OCI-LY1 (cell line): ENCODE results near the gene NOTCH4.

ENCODE experiments used
- H2AFZ ChIP-seq: fragments of 200-600 bp; sonication (generic), shearing (Covaris generic); 2 replicates; pipeline ENCODE4 v1.6.0; 2014; ENCODE audit warnings: antibody characterized with exemption, mild to moderate bottlenecking, low read length
- H3F3A ChIP-seq: fragments of 200-600 bp; sonication (generic), shearing (Covaris generic); 2 replicates; pipeline ENCODE4 v1.6.0; 2014; ENCODE audit warnings: mild to moderate bottlenecking, antibody characterized with exemption, low read length, moderate library complexity; ENCODE audit not compliant: insufficient read depth
- H3K27ac ChIP-seq: fragments of 200-600 bp; sonication (generic); 2 replicates; pipeline ENCODE4 v1.5.1; 2014; ENCODE audit warnings: low read length, mixed run types, mild to moderate bottlenecking, low read depth; ENCODE audit not compliant: poor library complexity, severe bottlenecking
- H3K27me3 ChIP-seq: fragments of 200-600 bp; sonication (generic); 2 replicates; pipeline ENCODE4 v1.6.0; 2014; ENCODE audit warnings: antibody characterized with exemption, mild to moderate bottlenecking, low read length, moderate library complexity; ENCODE audit not compliant: insufficient read depth
- H3K36me3 ChIP-seq: fragments of 200-600 bp; sonication (generic); 2 replicates; pipeline ENCODE4 v1.6.1; 2014; ENCODE audit warnings: mild to moderate bottlenecking, antibody characterized with exemption, low read length, moderate library complexity, mixed read lengths; ENCODE audit not compliant: insufficient read depth
- H3K4me1 ChIP-seq: fragments of 200-600 bp; sonication (generic); 2 replicates; pipeline ENCODE4 v1.5.1; 2014; ENCODE audit warnings: mild to moderate bottlenecking, low read length, moderate library complexity; ENCODE audit not compliant: insufficient read depth, severe bottlenecking
- H3K4me2 ChIP-seq: fragments of 200-600 bp; sonication (generic), shearing (Covaris generic); 2 replicates; pipeline ENCODE4 v1.6.1; 2014; ENCODE audit warnings: low read length
- H3K4me3 ChIP-seq: fragments of 200-600 bp; sonication (generic); 2 replicates; pipeline ENCODE4 v1.5.1; 2014; ENCODE audit warnings: low read length, low read depth, mild to moderate bottlenecking, mixed read lengths; ENCODE audit not compliant: poor library complexity, severe bottlenecking
- H3K79me2 ChIP-seq: fragments of 200-600 bp; shearing (Covaris generic); 2 replicates; pipeline ENCODE4 v1.6.1; 2016; ENCODE audit warnings: mixed run types, low read length, mixed read lengths; ENCODE audit not compliant: insufficient read depth
- H3K9ac ChIP-seq: fragments of 200-600 bp; sonication (generic), shearing (Covaris generic); 2 replicates; pipeline ENCODE4 v1.6.1; 2014; ENCODE audit warnings: mild to moderate bottlenecking, low read length, mixed read lengths
- H3K9me2 ChIP-seq: fragments of 200-600 bp; sonication (generic), shearing (Covaris generic); 2 replicates; pipeline ENCODE4 v1.6.1; 2014; ENCODE audit warnings: low read depth, mild to moderate bottlenecking, low read length, mixed read lengths
- H3K9me3 ChIP-seq: fragments of 200-600 bp; shearing (Covaris generic); 2 replicates; pipeline ENCODE4 v1.6.1; 2014; ENCODE audit warnings: low read length, mixed read lengths
- H4K20me1 ChIP-seq: fragments of 200-600 bp; sonication (generic), shearing (Covaris generic); 2 replicates; pipeline ENCODE4 v1.6.0; 2016; ENCODE audit warnings: mild to moderate bottlenecking, low read length; ENCODE audit not compliant: insufficient read depth
- EZH2 ChIP-seq: fragments of 200-600 bp; sonication (generic), shearing (Covaris generic); IDR thresholded peaks from 2 replicates; pipeline ENCODE4 v1.8.0; 2017; ENCODE audit warnings: borderline replicate concordance, mixed run types, mild to moderate bottlenecking, antibody characterized with exemption, low read length, moderate library complexity, mixed read lengths
- TF ChIP-seq, protein P1 (sequence below): fragments of 200-600 bp; sonication (generic), shearing (Covaris generic); IDR thresholded peaks from 2 replicates; pipeline ENCODE4 v1.5.1; 2017; ENCODE audit warnings: mild to moderate bottlenecking, antibody characterized with exemption, low read length, moderate library complexity, mixed read lengths

Gene NOTCH4

GRCh38 chr6:32198345-32198696, 25.5 kb downstream of the NOTCH4 start:
- Histone ChIP-seq H3K4me3 (no peak overlapping the region), H4K20me1 (no peaks in the 10 kb centered on the region), H3K9ac (no peak overlapping the region), H3K27me3 (no peaks in the 10 kb centered on the region), H3K36me3 (no peaks in the 10 kb centered on the region), H3K79me2 (no peaks in the 10 kb centered on the region), H3K9me2 (no peaks in the 10 kb centered on the region), H3K4me2 (no peak overlapping the region), H3F3A (0 out of 2 replicates have a peak, but pooled peaks cover 2% of the 10 kb centered on the region), H3K4me1 (peaks cover 25% of the 10 kb centered on the region), H3K27ac (no peak overlapping the region), H3K9me3 (no peaks in the 10 kb centered on the region), H2AFZ (no peak overlapping the region)
- no peak for TF ChIP-seq EZH2
- TF ChIP-seq, protein P1, sequence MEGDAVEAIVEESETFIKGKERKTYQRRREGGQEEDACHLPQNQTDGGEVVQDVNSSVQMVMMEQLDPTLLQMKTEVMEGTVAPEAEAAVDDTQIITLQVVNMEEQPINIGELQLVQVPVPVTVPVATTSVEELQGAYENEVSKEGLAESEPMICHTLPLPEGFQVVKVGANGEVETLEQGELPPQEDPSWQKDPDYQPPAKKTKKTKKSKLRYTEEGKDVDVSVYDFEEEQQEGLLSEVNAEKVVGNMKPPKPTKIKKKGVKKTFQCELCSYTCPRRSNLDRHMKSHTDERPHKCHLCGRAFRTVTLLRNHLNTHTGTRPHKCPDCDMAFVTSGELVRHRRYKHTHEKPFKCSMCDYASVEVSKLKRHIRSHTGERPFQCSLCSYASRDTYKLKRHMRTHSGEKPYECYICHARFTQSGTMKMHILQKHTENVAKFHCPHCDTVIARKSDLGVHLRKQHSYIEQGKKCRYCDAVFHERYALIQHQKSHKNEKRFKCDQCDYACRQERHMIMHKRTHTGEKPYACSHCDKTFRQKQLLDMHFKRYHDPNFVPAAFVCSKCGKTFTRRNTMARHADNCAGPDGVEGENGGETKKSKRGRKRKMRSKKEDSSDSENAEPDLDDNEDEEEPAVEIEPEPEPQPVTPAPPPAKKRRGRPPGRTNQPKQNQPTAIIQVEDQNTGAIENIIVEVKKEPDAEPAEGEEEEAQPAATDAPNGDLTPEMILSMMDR: no peak

GRCh38 chr6:32196682-32197616, 26.9 kb downstream of the NOTCH4 start:
- Histone ChIP-seq H3K9me2 (no peaks in the 10 kb centered on the region), H3K4me2 (peak overlapping the region; percentile 86), H3K36me3 (no peaks in the 10 kb centered on the region), H3F3A (0 out of 2 replicates have a peak, but pooled peaks cover 3% of the 10 kb centered on the region), H3K27ac (peak overlapping the region; percentile 5), H3K27me3 (no peaks in the 10 kb centered on the region), H3K9ac (peak overlapping the region; percentile 87), H2AFZ (no peak overlapping the region), H3K79me2 (no peaks in the 10 kb centered on the region), H4K20me1 (no peaks in the 10 kb centered on the region), H3K4me1 (peaks cover 37% of the 10 kb centered on the region), H3K4me3 (peak overlapping the region; percentile 77), H3K9me3 (no peaks in the 10 kb centered on the region)
- TF ChIP-seq EZH2: no peak
- TF ChIP-seq, protein P1: peak; percentile 34; the same call in 1 of the 2 replicates

- H3K4me1 ChIP-seq: peaks cover 46% of the 10 kb centered on the region
- H3K9me3 ChIP-seq: no peaks in the 10 kb centered on the region
- TF ChIP-seq EZH2: no peak
- TF ChIP-seq, protein P1: no peak
Measured at GRCh38 chr6:32195902-32196681, 27.8 kb downstream of the NOTCH4 start.

More at GRCh38 chr6:32195902-32196681, 27.8 kb downstream of the NOTCH4 start:
- H3K79me2 ChIP-seq: no peaks in the 10 kb centered on the region
- H3K4me2 ChIP-seq: peak overlapping the region; percentile 86
- H2AFZ ChIP-seq: no peak overlapping the region
- no peaks in the 10 kb centered on the region for H3K27me3 ChIP-seq
- H3K36me3 ChIP-seq: no peaks in the 10 kb centered on the region
- H3F3A ChIP-seq: 0 out of 2 replicates have a peak, but pooled peaks cover 3% of the 10 kb centered on the region
- no peaks in the 10 kb centered on the region for H4K20me1 ChIP-seq
- H3K27ac ChIP-seq: peak overlapping the region; percentile 73
- H3K9ac ChIP-seq: peak overlapping the region; percentile 87
- H3K9me2 ChIP-seq: no peaks in the 10 kb centered on the region
- H3K4me3 ChIP-seq: peak overlapping the region; percentile 77
